Measurements from ENCODE around the gene C2CD2. TPM values are rescaled to one million over a fixed set of nuclear protein-coding genes. Genes with fewer than 3 reads are reported as not detected.

Gene C2CD2
- total and polyA plus RNA-seq, 2 donors (not counting 3 experiments of a cell fraction or from before 2014, with no cell fraction given), result 32.6 to 41.2 TPM

DNA sequence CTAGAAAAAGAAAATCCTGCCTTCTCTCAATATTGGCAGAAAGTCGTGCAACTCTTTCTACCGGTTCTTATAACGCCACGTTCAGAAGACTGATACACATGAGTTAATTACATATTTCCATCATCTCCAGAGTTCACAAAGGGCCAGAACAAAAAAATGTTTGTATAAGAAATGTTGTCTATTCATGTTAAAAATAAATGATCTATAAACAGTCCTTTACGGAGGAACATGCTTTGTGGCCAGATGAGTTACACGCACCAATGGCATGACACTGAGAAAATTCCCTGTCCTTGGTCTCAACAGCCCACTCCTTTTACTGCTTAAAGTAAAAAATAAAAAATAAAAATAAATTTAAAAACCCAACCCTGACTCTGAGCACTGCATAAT, 29.5 kb downstream of the C2CD2 start:
- CTCF ChIA-PET, result interaction anchor here (1.0 to 1.8 kb wide), 3 partner anchors 9 to 193 kb away, joined by 3 to 9 read pairs (median 3); no protein-coding TSS in a partner anchor
- Histone ChIP-seq H3K27ac (ENCODE audit: insufficient read depth, low read depth, low read length) (no peak overlapping the region), H3K9ac (replicated peaks; ENCODE audit: extremely low read depth, insufficient read depth, low read length) (no peak overlapping the region), H3K4me3 (replicated peaks in 1 of 3; ENCODE audit: insufficient read depth in 1 of 3, low read depth in 1 of 3, low read length in 3 of 3) (no peak overlapping the region), H3K9me1 (replicated peaks; ENCODE audit: control insufficient read depth, extremely low read depth, insufficient read depth, low read length) (no peaks in the 10 kb centered on the region), H3K27me3 (ENCODE audit: control insufficient read depth in 2 of 2, insufficient read depth in 2 of 2, low read length in 2 of 2) (no peaks in the 10 kb centered on the region), H3K4me1 (ENCODE audit: control insufficient read depth, extremely low read depth, insufficient read depth, low read length) (peaks cover 13% of the 10 kb centered on the region), H2AFZ (ENCODE audit: low read depth, low read length) (no peak overlapping the region), H3K79me2 (ENCODE audit: control insufficient read depth, insufficient read depth, low read length) (peaks cover 14% of the 10 kb centered on the region), H3K9me3 (replicated peaks; ENCODE audit: control insufficient read depth, insufficient read depth, low read length) (no peaks in the 10 kb centered on the region), H3K4me2 (ENCODE audit: insufficient read depth, low read length) (no peak overlapping the region), H3K36me3 (ENCODE audit: control insufficient read depth in 2 of 2, extremely low read depth in 1 of 2, insufficient read depth in 2 of 2, low read length in 2 of 2) (peaks cover 0 to 8% of the 10 kb centered on the region in 2 experiments), H4K20me1 (replicated peaks; ENCODE audit: control insufficient read depth, extremely low read depth, insufficient read depth, low read length) (no peaks in the 10 kb centered on the region)
- FAIRE-seq (no peak), DNase-seq (ENCODE audit: low read depth, low spot score) (no peak)
- no peak for TF ChIP-seq POLR2AphosphoS5 (IDR thresholded peaks at IDR 0.05; ENCODE audit: insufficient read depth, low read depth, low read length)
- TF ChIP-seq EZH2 (IDR thresholded peaks at IDR 0.05; ENCODE audit: borderline replicate concordance, low read depth, low read length, severe bottlenecking), result no peak
- TF ChIP-seq GATA2 (IDR thresholded peaks at IDR 0.05; ENCODE audit: insufficient read depth, insufficient read length, low read depth, low read length), result no peak
- no peak for TF ChIP-seq JUN (IDR thresholded peaks at IDR 0.05; ENCODE audit: borderline replicate concordance, insufficient read depth, insufficient read length, low read depth)
- TF ChIP-seq FOS (IDR thresholded peaks at IDR 0.05; ENCODE audit: borderline replicate concordance, insufficient read depth, low read length), result no peak
- no peak for TF ChIP-seq MYC (IDR thresholded peaks at IDR 0.05; ENCODE audit: low read depth, low read length)
- TF ChIP-seq POLR2A (IDR thresholded peaks at IDR 0.05; ENCODE audit: low read depth, low read length), result no peak
- TF ChIP-seq, protein P1, sequence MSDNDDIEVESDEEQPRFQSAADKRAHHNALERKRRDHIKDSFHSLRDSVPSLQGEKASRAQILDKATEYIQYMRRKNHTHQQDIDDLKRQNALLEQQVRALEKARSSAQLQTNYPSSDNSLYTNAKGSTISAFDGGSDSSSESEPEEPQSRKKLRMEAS (IDR thresholded peaks at IDR 0.05; ENCODE audit: insufficient read depth, insufficient read length), result no peak
- TF ChIP-seq, protein P2, sequence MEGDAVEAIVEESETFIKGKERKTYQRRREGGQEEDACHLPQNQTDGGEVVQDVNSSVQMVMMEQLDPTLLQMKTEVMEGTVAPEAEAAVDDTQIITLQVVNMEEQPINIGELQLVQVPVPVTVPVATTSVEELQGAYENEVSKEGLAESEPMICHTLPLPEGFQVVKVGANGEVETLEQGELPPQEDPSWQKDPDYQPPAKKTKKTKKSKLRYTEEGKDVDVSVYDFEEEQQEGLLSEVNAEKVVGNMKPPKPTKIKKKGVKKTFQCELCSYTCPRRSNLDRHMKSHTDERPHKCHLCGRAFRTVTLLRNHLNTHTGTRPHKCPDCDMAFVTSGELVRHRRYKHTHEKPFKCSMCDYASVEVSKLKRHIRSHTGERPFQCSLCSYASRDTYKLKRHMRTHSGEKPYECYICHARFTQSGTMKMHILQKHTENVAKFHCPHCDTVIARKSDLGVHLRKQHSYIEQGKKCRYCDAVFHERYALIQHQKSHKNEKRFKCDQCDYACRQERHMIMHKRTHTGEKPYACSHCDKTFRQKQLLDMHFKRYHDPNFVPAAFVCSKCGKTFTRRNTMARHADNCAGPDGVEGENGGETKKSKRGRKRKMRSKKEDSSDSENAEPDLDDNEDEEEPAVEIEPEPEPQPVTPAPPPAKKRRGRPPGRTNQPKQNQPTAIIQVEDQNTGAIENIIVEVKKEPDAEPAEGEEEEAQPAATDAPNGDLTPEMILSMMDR (IDR thresholded peaks at IDR 0.05; ENCODE audit: extremely low read depth in 1 of 2, insufficient read depth in 1 of 2, low read depth in 1 of 2, low read length in 2 of 2), result no peak
- POLR2A ChIA-PET, result no interaction called here
- no TSS peak for BruUV-seq (replicated peaks)
- intact Hi-C loops (cut with micrococcal nuclease), result no loop called here
- dilution Hi-C loops (cut with MboI; ENCODE audit: extremely low pct_ligation_motif_present, low sequenced_read_pairs), result no loop called here

Data from endothelial cell of umbilical vein (primary cell).